Globus pallidus (tissue), 1 donor: ENCODE results near the gene C5orf63.
"Not testable (repeated sequence)": the region's sequence is repeated elsewhere in the genome, so short reads cannot be mapped to it uniquely, and the experiment has no call there.

Experiments used
- DNase-seq: peaks from one replicate; pipeline ENCODE4 v3.0.0-alpha.2; 2015; ENCODE audit warnings: low spot score

C5orf63 gene

GRCh38 chr5:127031147-127031862 lies 42.0 kb downstream of the C5orf63 start:
- no peak for DNase-seq

GRCh38 chr5:127030259-127031146 lies 42.8 kb downstream of the C5orf63 start, which contains the start of gene MARCHF3:
TSS of gene MARCHF3 (minus strand) at chr5:127030558. CDS start at chr5:126918171, 112,387 bp downstream.
- peak; percentile 93 for DNase-seq

- no peak for DNase-seq
Measured at GRCh38 chr5:127029581-127030258, 43.6 kb downstream of the C5orf63 start.

- no peak for DNase-seq
Measured at GRCh38 chr5:127028822-127029457, 44.4 kb downstream of the C5orf63 start.

GRCh38 chr5:127027539-127027938 lies 45.8 kb downstream of the C5orf63 start:
- no peak for DNase-seq

GRCh38 chr5:127026166-127026565 lies 47.1 kb downstream of the C5orf63 start:
- DNase-seq: no peak

GRCh38 chr5:127025467-127025866 lies 47.8 kb downstream of the C5orf63 start:
- DNase-seq: no peak

- no peak for DNase-seq
Measured at GRCh38 chr5:127024821-127025220, 48.5 kb downstream of the C5orf63 start.

GRCh38 chr5:127023552-127024191 lies 49.6 kb downstream of the C5orf63 start:
- not testable (repeated sequence) for DNase-seq

- DNase-seq: no peak
Measured at GRCh38 chr5:127022846-127023245, 50.5 kb downstream of the C5orf63 start.

- DNase-seq: no peak
Measured at GRCh38 chr5:127019928-127020327, 53.4 kb downstream of the C5orf63 start.

GRCh38 chr5:127016722-127017121 lies 56.6 kb downstream of the C5orf63 start:
- DNase-seq: not testable (repeated sequence)

GRCh38 chr5:127015716-127016115 lies 57.6 kb downstream of the C5orf63 start:
- no peak for DNase-seq

GRCh38 chr5:127014573-127014972 lies 58.7 kb downstream of the C5orf63 start:
- no peak for DNase-seq

- no peak for DNase-seq
Measured at GRCh38 chr5:127013407-127013806, 59.9 kb downstream of the C5orf63 start.

- DNase-seq: no peak
Measured at GRCh38 chr5:127012916-127013315, 60.4 kb downstream of the C5orf63 start.

- no peak for DNase-seq
Measured at GRCh38 chr5:127011961-127012644, 61.2 kb downstream of the C5orf63 start.

GRCh38 chr5:127011153-127011552 lies 62.1 kb downstream of the C5orf63 start:
- DNase-seq: no peak

- no peak for DNase-seq
Measured at GRCh38 chr5:127010362-127010761, 62.9 kb downstream of the C5orf63 start.

- no peak for DNase-seq
Measured at GRCh38 chr5:127009784-127010183, 63.5 kb downstream of the C5orf63 start.
